NK-92 (cell line): Measurements from ENCODE around the gene CNTN3.

Source experiments
- DNase-seq: peaks from one replicate; lab custom pipeline; 2025; ENCODE audit not compliant: unreplicated experiment; lab: John Stamatoyannopoulos, UW

Gene CNTN3

DNA sequence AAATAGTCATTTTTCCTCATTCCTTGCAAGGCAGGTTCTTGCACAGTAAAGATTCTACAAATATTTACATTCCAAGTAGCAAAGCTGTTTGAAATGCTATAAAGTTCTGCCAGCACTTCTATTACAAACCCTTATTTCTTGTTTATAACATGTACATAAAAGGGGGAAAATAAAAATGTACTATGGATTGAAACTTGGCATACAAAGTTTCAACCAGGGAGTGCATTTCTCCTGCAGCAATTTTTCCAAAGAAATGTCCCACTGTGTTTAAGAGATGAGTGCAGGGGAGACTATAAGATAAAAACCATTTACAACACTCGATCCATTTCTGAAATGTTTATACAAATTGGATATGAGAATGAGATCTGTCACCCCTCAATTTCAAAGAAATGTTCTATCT lies 3.3 kb downstream of the CNTN3 start:
- DNase-seq, result no peak

DNA sequence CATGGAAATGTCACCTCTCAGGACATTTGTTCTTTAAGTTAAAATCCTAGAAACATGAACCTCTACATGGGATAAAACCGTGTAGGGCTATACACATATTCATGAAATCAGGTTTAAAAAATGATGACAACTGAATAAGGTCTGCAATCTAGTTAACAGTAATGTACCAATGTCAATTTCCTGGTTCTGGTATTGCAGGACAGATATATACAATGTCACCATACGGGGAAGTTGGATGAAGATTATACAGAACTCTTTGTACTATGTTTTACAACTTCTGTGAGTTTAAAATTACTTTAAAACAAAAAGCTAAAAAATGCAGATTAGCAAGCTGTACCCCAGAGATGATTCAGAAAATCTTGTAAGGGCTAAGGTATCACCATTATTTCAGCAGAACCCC lies 6.7 kb downstream of the CNTN3 start:
- DNase-seq, result no peak

DNA sequence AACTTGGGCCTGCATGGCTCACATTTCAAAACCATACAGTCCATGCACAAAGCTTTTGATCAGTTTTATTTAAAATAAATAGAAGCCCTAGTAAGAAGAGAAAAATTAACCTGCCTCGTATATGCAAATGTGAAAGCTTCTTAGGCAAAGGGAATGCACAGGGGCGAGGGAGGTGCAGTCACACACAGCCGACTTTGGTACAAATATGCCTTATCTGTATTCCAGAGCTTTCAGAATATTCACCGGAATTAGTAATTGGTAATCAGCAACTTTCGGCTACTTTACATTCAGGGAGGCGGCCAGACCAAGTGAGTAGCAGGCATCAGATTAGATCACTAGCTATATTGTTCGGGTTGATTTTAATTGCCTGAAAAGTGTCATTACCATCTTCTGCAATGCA lies 7.5 kb downstream of the CNTN3 start:
- DNase-seq, result no peak

DNA sequence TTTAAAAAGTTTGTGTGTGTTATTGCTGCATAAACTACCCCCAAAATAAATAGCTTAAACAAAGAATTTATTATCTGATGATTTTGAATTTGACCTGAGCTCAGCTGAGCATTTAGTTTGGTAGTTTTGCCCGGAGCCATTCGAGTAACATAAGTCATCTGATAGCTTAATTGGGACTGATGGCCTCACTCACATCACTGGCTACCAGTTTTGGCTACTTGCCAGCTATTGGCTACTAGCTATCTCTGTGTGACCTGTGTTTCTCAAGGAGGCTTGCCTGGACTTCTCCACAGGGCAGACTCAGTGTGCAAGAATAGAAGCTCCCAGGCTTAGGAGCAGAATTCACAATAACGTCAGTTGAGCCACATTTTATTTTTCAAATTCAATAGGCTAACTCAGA lies 9.0 kb downstream of the CNTN3 start:
- no peak for DNase-seq

DNA sequence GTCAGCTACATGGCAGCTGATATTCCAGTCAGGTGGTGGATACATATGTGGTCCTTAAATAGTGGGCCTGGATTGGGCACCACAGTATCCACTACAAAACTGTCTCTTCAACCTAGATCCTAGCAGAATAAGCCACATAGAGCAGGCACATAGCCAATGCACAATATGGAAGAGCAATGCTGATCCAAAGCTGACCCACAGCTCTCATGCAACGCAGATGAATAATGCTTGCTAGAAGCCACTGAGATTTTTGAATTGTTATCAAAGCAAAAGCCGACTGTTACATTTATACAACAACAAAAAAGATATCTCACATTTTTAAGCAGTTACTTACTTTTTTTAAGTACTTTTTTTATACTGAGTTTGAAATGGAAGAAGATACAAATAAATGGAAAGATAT lies 11.2 kb downstream of the CNTN3 start:
- no peak for DNase-seq

DNA sequence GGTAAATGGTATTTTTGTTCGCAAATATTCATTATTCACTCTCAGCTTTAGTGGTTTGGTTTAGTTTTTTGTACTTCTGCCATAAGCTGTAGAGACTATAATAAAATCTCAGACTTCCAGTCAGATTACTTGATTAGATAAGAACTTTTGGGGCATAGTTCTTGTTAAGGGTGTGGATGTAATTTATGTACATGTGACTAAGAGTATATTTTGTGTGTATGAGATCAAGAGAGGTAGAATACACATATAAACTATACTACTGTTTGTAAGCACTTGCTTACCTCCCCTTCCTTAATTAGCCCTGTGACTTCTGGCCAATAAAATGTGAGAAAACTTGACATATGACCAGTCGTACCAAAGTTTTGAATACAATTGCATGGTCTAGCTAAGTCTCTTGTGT lies 12.0 kb downstream of the CNTN3 start:
- DNase-seq, result no peak

DNA sequence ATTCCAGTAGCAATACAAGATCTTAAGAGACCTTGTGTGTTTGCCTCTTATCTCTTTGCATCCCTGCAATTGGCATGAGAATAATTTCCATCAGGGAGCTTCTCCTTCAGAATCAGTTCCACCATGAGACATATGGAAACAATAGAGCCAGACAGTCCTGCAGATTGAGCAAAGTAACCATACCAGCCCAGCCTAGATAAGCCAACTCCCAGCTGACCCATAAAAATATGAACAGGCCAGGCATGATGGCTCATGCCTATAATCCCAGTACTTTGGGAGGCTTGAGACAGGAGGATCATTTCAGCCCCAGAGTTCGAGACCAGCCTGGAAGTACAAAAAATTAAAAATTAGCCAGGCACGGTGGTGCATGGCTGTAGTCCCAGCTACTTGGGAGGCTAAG lies 12.7 kb downstream of the CNTN3 start:
- no peak for DNase-seq

DNA sequence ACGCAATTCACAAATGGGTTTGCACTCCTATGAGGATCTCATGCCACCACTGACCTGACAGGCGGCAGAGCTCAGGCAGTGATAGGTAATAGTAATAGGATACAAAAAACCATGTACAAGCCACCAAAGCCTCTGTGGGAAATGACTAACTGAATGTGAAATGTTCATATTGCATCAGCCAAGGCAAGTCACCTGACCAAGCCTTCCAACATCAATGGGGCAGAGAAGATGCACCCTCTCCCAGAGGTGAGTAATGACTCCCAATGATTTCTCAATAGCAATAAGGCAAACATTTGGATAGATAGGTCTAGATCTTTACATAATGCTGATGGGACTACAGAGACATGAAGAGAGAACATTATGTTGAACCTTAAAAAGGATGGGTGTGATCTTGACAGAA lies 14.9 kb downstream of the CNTN3 start:
- DNase-seq, result no peak

DNA sequence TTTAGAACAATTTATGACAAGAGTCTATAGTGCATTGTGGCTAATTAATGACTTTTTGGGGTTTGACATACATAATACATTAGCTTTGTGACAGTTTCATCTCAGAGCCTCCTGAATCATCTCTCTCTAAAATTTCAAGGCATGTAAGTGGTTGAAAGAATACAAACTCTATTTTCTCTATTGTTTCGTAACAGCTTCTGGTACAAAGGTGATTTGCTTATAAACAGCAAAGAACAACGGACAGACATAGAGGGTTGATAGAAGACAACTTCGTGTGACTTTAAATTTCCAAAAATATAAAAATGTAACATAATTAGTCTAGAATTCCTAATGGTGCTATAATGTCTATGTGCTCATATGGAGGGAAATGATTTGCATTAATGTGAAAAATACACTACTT lies 21.3 kb downstream of the CNTN3 start:
- no peak for DNase-seq

DNA sequence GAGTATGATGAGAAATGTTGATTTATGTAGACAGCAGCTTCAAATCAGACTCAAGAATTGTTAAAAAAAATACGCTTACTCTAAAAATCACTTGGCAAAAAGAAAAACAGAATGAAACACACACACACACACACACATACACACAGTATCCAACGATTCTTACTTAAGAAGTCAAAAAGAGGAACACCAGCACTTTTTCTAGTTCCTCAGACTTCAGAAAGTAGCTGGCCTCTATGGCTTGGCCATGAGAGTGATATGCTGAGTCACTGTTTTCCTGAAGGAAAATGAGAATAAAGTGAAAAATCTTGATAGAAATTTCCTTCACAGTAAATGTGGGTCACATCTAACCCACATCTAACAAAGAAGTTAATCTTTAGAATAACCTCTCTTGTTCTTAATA lies 22.1 kb downstream of the CNTN3 start:
- DNase-seq, result no peak

DNA sequence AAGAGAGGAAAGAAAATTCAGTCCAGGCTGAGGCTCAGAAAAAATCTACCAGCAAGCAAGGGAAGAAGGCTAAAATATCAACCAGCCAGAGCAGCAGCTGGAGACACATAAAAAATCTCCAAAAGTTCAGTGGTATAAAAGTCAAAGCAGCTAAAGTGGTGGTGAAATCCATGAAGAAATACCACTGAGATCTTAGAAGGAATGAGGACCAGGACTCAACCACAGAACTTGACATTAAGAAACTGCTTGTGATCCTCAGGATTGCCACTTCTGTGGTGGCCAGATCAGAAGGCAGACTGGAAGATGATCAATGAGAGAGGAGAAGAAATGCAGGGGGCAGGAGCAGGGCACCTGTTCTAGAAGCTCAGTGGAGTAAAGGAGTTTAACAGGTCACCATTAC lies 22.5 kb downstream of the CNTN3 start:
- DNase-seq, result no peak

DNA sequence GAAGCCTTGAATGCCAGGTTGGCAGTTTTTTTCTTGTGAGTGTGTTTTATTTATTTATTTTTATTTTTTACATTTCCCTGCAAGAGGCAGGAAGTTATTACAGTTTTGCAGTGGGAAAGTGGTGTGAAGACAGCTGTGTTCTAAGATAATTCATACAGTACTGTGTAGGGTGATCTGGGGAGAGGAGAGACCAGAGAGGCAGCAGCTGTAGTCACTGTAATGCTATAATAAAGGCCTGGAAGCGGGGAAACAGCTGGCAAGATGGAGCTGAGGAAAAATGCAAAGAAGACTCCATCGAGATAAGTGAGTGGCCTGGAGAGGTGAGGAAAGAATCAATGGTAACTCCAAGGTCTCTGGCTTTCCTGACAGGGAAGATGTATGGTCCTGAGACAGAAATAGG lies 23.1 kb downstream of the CNTN3 start:
- no peak for DNase-seq

DNA sequence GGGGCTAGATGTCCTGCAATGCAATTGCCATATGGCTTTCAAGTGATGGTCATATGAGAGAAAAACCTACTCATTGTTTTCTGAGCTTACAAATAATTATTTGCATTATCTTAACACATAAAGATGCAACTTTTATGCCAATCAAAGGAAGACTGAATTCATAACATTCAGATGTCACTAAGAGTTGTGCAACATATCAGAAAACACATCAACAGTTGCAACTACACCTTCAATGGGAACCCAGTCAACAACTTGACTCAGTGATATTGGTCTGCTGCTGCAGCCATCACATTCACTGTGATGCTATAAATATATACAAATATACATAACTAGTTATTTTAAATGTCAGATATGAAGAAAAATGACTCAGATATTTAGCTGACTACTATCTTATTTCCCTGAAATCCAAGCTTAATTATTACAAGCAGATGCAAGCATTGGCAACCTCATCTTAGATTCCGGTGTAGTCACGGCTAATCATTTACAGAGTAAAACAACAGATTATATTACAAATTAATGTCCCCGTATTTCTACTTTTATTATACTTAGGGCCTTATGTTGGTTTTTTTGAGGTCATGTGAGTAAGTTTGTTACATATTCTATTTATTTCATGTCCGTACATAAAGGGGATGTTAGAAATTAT lies 23.7 kb downstream of the CNTN3 start:
- no peak for DNase-seq

DNA sequence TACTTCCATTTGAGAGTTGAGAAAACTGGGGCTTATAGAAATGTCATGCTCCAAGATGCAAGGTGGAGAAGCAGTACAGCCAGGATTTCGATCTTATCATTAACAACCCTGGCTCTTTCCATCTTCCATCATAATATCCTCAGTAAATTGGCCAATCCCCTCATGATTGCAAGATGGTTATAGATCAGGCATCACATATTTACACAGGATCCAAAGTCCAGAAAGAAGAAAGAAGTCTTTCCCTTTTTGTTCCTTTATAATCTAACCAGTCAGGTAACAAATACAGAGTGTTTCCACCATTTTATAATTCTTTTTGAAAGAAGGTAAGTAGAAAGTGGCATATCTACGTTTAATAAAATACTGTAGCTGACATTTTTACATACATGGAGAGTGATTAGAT lies 29.7 kb downstream of the CNTN3 start:
- DNase-seq, result no peak

DNA sequence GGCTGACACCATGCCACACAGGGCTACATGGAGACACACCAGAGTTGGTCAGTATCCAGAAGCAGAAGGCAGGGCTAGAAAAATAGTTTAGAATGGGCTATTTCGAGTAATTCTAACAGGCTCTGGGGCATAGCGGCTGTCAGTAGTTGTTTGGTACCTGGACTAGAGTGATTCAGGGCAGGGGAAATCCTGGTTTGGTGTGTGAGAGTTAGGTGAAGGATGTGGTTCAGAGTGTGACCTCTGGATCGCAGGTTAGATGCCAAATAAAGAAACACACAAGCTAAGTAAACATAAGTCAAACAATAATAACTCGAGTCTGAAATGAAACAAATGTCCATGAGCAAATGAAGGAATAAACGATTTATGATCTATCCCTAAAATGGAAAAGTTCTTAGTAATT lies 31.5 kb downstream of the CNTN3 start:
- DNase-seq, result no peak

DNA sequence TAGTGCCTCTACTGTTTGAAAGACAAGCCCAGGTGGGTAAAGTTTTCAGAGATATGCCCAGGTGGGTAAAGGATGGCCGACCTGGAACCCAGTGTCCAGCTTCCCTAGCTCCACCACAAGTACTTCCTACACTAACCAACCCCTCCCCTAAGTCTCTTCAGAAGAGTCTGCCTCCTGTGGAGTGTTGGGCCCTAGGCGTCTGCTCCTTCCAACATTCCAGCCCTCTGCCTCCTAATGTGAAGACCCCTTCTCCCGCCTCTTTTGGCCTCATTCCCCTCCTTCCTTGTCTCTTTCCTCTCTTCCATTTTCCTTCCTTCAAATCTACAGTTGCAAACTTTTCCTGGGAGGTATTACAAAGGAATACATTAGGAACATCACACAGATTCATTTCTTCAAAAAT lies 38.6 kb downstream of the CNTN3 start:
- DNase-seq, result no peak

DNA sequence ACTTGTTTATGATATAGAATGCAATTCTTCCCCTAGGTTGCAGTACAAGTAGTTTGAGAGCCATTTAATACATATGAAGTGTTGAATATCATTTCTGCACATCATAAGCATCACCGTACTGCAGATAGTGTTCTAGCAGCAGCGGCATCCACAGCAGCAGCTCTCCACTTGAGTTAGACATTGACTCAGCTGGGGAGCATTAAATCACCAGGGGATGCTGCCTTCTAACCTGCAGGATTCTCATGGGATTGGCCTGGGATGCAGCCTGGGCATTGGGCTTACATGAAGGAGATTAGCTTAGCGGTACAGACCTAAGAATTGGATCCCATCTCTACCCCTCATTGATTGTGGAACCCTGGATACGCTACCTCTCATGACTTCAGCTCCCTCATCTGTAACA lies 43.3 kb downstream of the CNTN3 start:
- DNase-seq, result no peak
